Uterus (tissue), 4 donors: ENCODE results near the gene FLYWCH1. TPM values are rescaled to one million over a fixed set of nuclear protein-coding genes. Genes with fewer than 3 reads are reported as not detected.

Source experiments
- DNase-seq, 2 donors: peaks; one replicate each; pipeline ENCODE4 v3.0.0-alpha.2; 2019 to 2020
- H3K27ac ChIP-seq, 2 donors: fragments of 200-600 bp; sonication (generic); 1 replicate in 1 of 2; 2 replicates in 1 of 2; pipeline ENCODE4 v1.5.1; 2016 to 2018
- H3K27me3 ChIP-seq, 2 donors: fragments of 200-600 bp; sonication (generic); one replicate each; pipeline ENCODE4 v1.5.1; 2018 to 2019; ENCODE audit warnings: control low read depth in 1 of 2
- H3K36me3 ChIP-seq, 2 donors: fragments of 200-600 bp; sonication (generic); one replicate each; pipeline ENCODE4 v1.5.1; 2019; ENCODE audit warnings: control low read depth in 1 of 2
- H3K4me1 ChIP-seq, 2 donors: fragments of 200-600 bp; sonication (generic); one replicate each; pipeline ENCODE4 v1.5.1; 2018 to 2019; ENCODE audit warnings: control low read depth in 1 of 2
- H3K4me3 ChIP-seq, 2 donors: fragments of 200-600 bp; sonication (generic); 1 replicate in 1 of 2; 2 replicates in 1 of 2; pipeline ENCODE4 v1.5.1; 2018 to 2019; ENCODE audit warnings: mild to moderate bottlenecking in 1 of 2
- H3K9me3 ChIP-seq, 2 donors: fragments of 200-600 bp; sonication (generic); one replicate each; pipeline ENCODE4 v1.5.1; 2019; ENCODE audit warnings: control low read depth in 1 of 2
- POLR2A ChIP-seq, 2 donors: fragments of 450-650 bp; IDR thresholded peaks; one replicate each; pipeline ENCODE4 v1.6.1; 2016; ENCODE audit warnings: antibody characterized with exemption in 2 of 2, mild to moderate bottlenecking in 1 of 2, moderate library complexity in 1 of 2
- intact Hi-C: fragments of 100-400 bp; cut with DNase I; formaldehyde crosslinking; loops from one replicate; pipeline ENCODE4 v1.15.1; 2023; ENCODE audit warnings: low total_unique reads
- total RNA-seq, 4 donors: library from RNA; depleted of rRNA in 3 of 4; stranded (reverse); fragments of >200 nt in 3 of 4; gene quantifications; one replicate each; pipeline versions ENCODE4 v1.1.0 to v1.2.4, GENCODE V29; 2014 to 2023
- TF ChIP-seq, protein P1 (sequence below), 4 experiments: fragments of 200-600 bp in 2 of 4; fragments of 450-650 bp in 2 of 4; sonication (generic) in 2 of 4; IDR thresholded peaks; one replicate each; pipeline ENCODE4 v1.5.1; 2016 to 2019; ENCODE audit warnings: antibody characterized with exemption in 4 of 4, mild to moderate bottlenecking in 2 of 4, moderate library complexity in 1 of 4
- donor health status: DM: yes; HTN: yes; CAD: no.

FLYWCH1 gene
- total RNA-seq, 4 donors from 2014 or later = 11.5 to 62.3 (median 27.2) TPM

- Histone ChIP-seq H3K4me1 (peaks cover 0 to 46% of the 10 kb centered on the region in 2 donors), H3K27ac (no peak overlapping the region), H3K9me3 (no peaks in the 10 kb centered on the region), H3K36me3 (no peaks in the 10 kb centered on the region), H3K27me3 (peaks cover 28 to 36% of the 10 kb centered on the region in 2 donors), H3K4me3 (no peak overlapping the region)
- TF ChIP-seq, protein P1, sequence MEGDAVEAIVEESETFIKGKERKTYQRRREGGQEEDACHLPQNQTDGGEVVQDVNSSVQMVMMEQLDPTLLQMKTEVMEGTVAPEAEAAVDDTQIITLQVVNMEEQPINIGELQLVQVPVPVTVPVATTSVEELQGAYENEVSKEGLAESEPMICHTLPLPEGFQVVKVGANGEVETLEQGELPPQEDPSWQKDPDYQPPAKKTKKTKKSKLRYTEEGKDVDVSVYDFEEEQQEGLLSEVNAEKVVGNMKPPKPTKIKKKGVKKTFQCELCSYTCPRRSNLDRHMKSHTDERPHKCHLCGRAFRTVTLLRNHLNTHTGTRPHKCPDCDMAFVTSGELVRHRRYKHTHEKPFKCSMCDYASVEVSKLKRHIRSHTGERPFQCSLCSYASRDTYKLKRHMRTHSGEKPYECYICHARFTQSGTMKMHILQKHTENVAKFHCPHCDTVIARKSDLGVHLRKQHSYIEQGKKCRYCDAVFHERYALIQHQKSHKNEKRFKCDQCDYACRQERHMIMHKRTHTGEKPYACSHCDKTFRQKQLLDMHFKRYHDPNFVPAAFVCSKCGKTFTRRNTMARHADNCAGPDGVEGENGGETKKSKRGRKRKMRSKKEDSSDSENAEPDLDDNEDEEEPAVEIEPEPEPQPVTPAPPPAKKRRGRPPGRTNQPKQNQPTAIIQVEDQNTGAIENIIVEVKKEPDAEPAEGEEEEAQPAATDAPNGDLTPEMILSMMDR (IDR thresholded peaks at IDR 0.05) = no peak
- no peak for TF ChIP-seq POLR2A (IDR thresholded peaks at IDR 0.05)
- intact Hi-C loops = no loop called here
- no peak for DNase-seq
Observed at GRCh38 chr16:2966043-2966807, 54.5 kb downstream of the FLYWCH1 start.

GRCh38 chr16:2966808-2967191 is 55.1 kb downstream of the FLYWCH1 start:
- DNase-seq = no peak
- intact Hi-C loops = no loop called here
- TF ChIP-seq, protein P1 (IDR thresholded peaks at IDR 0.05) = no peak
- TF ChIP-seq POLR2A (IDR thresholded peaks at IDR 0.05) = no peak
- Histone ChIP-seq H3K27me3 (peaks cover 25 to 36% of the 10 kb centered on the region in 2 donors), H3K36me3 (no peaks in the 10 kb centered on the region), H3K4me3 (no peak overlapping the region), H3K27ac (no peak overlapping the region), H3K9me3 (no peaks in the 10 kb centered on the region), H3K4me1 (peaks cover 0 to 46% of the 10 kb centered on the region in 2 donors)

DNA sequence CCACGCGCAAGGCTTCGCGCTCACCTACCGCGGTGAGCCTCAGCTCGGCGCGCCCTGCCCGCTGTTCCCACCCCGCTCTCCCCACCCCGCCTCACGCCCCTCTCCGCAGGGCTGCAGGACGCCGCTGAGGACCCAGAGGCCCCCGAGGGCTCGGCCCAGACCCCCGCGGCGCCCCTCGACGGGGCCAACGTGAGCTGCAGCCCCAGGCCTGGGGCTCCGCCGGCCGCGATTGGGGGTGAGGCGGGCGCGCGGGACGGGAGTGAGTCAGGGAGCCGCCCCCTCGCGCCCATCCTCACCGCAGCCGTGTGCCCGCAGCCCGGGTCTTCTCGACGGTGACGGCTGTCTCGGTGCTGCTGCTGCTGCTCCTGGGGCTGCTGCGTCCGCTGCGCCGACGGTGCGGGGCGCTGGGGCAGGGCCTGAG is 55.5 kb downstream of the FLYWCH1 start:
- no peak overlapping the region for H3K27ac ChIP-seq
- DNase-seq = no peak
- H3K27me3 ChIP-seq = peaks cover 21 to 36% of the 10 kb centered on the region in 2 donors
- no peaks in the 10 kb centered on the region for H3K36me3 ChIP-seq
- intact Hi-C loops = no loop called here
- TF ChIP-seq, protein P1 (IDR thresholded peaks at IDR 0.05) = no peak
- TF ChIP-seq POLR2A (IDR thresholded peaks at IDR 0.05) = no peak
- H3K4me1 ChIP-seq = peaks cover 0 to 46% of the 10 kb centered on the region in 2 donors
- no peaks in the 10 kb centered on the region for H3K9me3 ChIP-seq
- H3K4me3 ChIP-seq = no peak overlapping the region

- no peak for TF ChIP-seq POLR2A (IDR thresholded peaks at IDR 0.05)
- TF ChIP-seq, protein P1 (IDR thresholded peaks at IDR 0.05) = no peak
- DNase-seq = no peak
- no peak overlapping the region for H3K4me3 ChIP-seq
- H3K36me3 ChIP-seq = no peaks in the 10 kb centered on the region
- no peak overlapping the region for H3K27ac ChIP-seq
- H3K9me3 ChIP-seq = no peaks in the 10 kb centered on the region
- peaks cover 20 to 36% of the 10 kb centered on the region in 2 donors for H3K27me3 ChIP-seq
- peaks cover 0 to 46% of the 10 kb centered on the region in 2 donors for H3K4me1 ChIP-seq
- intact Hi-C loops = no loop called here
Observed at GRCh38 chr16:2967721-2968161, 56.0 kb downstream of the FLYWCH1 start.

DNA sequence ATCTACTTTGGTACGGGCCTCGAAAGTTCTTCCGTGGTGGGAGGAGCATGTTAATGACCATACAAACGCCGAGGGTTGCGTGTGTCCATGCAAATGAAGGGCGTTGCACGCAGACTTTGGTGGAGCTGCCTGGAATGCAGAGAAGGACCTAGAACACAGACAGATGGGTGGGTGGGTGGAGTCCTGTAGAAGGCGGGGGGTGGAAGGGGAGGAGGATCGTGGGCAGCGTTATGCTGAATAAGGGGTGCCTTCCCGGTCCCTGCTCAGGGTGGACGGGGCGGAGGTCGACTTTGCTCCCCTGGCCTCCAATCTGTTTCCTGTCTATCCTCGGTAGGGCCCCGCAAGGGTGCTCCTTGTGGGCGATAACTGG is 56.6 kb downstream of the FLYWCH1 start:
- Histone ChIP-seq H3K4me1 (peaks cover 0 to 40% of the 10 kb centered on the region in 2 donors), H3K27ac (no peak overlapping the region), H3K36me3 (no peaks in the 10 kb centered on the region), H3K27me3 (peaks cover 14 to 31% of the 10 kb centered on the region in 2 donors), H3K9me3 (no peaks in the 10 kb centered on the region), H3K4me3 (no peak overlapping the region)
- no peak for DNase-seq
- TF ChIP-seq, protein P1 (IDR thresholded peaks at IDR 0.05) = no peak
- TF ChIP-seq POLR2A (IDR thresholded peaks at IDR 0.05) = no peak
- intact Hi-C loops = no loop called here
